DOHH2 (cell line): ENCODE results near the gene CD14.

Experiments
- CTCF ChIP-seq: fragments of 200-600 bp; sonication (generic); IDR thresholded peaks from one replicate; pipeline ENCODE4 v1.5.1; 2014; ENCODE audit warnings: antibody characterized with exemption, mild to moderate bottlenecking, low read depth, low read length; ENCODE audit not compliant: poor library complexity, severe bottlenecking
- EZH2phosphoT487 ChIP-seq: fragments of 200-600 bp; sonication (generic); IDR thresholded peaks from 2 replicates; pipeline ENCODE4 v1.6.1; 2017; ENCODE audit warnings: borderline replicate concordance, mild to moderate bottlenecking, antibody characterized with exemption, low read length, moderate library complexity, mixed read lengths

- no peak for TF ChIP-seq CTCF
- TF ChIP-seq EZH2phosphoT487: no peak
Observed at GRCh38 chr5:140642718-140643117, 9.7 kb upstream of the CD14 start.
